H9 (cell line): ENCODE data around the gene PLXNC1. TPM values are rescaled to one million over a fixed set of nuclear protein-coding genes. Genes with fewer than 3 reads are reported as not detected.

Source experiments
- DNase-seq: peaks from one replicate; pipeline ENCODE4 v3.0.0-alpha.2; 2017
- H2AFZ ChIP-seq: one replicate; pipeline ENCODE4 v1.6.1; 2013; ENCODE audit warnings: mild to moderate bottlenecking, low read length, control low read depth, moderate library complexity
- H2AK5ac ChIP-seq: 2 replicates; pipeline ENCODE4 v1.6.1; 2013; ENCODE audit warnings: low read length, control low read depth, mixed read lengths; ENCODE audit not compliant: insufficient read length
- H2BK120ac ChIP-seq: one replicate; pipeline ENCODE4 v1.6.1; 2013; ENCODE audit warnings: low read depth, mild to moderate bottlenecking, low read length, control low read depth, inconsistent platforms; ENCODE audit not compliant: poor library complexity, severe bottlenecking
- H2BK12ac ChIP-seq: 2 replicates; pipeline ENCODE4 v1.6.1; 2013; ENCODE audit warnings: low read length, control low read depth, mixed read lengths, low read depth; ENCODE audit not compliant: insufficient read length
- H2BK15ac ChIP-seq: 2 replicates; pipeline ENCODE4 v1.6.1; 2013; ENCODE audit warnings: low read depth, low read length, control low read depth
- H2BK20ac ChIP-seq: one replicate; pipeline ENCODE4 v1.6.1; 2013; ENCODE audit warnings: low read depth, mild to moderate bottlenecking, low read length, control low read depth, inconsistent platforms; ENCODE audit not compliant: poor library complexity, severe bottlenecking
- H2BK5ac ChIP-seq: 2 replicates; pipeline ENCODE4 v1.6.1; 2013; ENCODE audit warnings: low read length, control low read depth, mixed read lengths; ENCODE audit not compliant: insufficient read length
- H3K14ac ChIP-seq: 2 replicates; pipeline ENCODE4 v1.6.1; 2013; ENCODE audit warnings: low read length, control low read depth; ENCODE audit not compliant: insufficient read depth
- H3K18ac ChIP-seq: 2 replicates; pipeline ENCODE4 v1.6.1; 2013; ENCODE audit warnings: low read depth, mild to moderate bottlenecking, mixed read lengths, low read length, control low read depth; ENCODE audit not compliant: insufficient read length
- H3K23ac ChIP-seq: 2 replicates; pipeline ENCODE4 v1.6.1; 2013; ENCODE audit warnings: low read length, control low read depth, mixed read lengths, low read depth; ENCODE audit not compliant: insufficient read length
- H3K23me2 ChIP-seq: 2 replicates; pipeline ENCODE4 v1.6.1; 2013; ENCODE audit warnings: low read depth, mild to moderate bottlenecking, mixed read lengths, low read length, control low read depth; ENCODE audit not compliant: insufficient read length, poor library complexity, severe bottlenecking
- H3K27ac ChIP-seq: 2 replicates; pipeline ENCODE4 v1.5.1; 2013; ENCODE audit warnings: low read length, control low read depth, mixed read lengths, low read depth; ENCODE audit not compliant: insufficient read length
- H3K27me3 ChIP-seq: 2 replicates; pipeline ENCODE4 v1.6.1; 2013; ENCODE audit warnings: low read length, control low read depth, inconsistent platforms; ENCODE audit not compliant: insufficient read depth
- H3K4ac ChIP-seq: 2 replicates; pipeline ENCODE4 v1.6.1; 2013; ENCODE audit warnings: low read depth, mild to moderate bottlenecking, control low read depth, inconsistent platforms, low read length, moderate library complexity
- H3K4me1 ChIP-seq: 2 replicates; pipeline ENCODE4 v1.6.1; 2013; ENCODE audit warnings: low read length, control low read depth, inconsistent platforms; ENCODE audit not compliant: insufficient read depth
- H3K4me2 ChIP-seq: 2 replicates; pipeline ENCODE4 v1.6.1; 2013; ENCODE audit warnings: low read length, control low read depth, mixed read lengths; ENCODE audit not compliant: insufficient read length, insufficient read depth
- H3K56ac ChIP-seq: 2 replicates; pipeline ENCODE4 v1.6.1; 2013; ENCODE audit warnings: low read depth, mild to moderate bottlenecking, mixed read lengths, low read length, control low read depth; ENCODE audit not compliant: insufficient read length
- H3K79me1 ChIP-seq: 2 replicates; pipeline ENCODE4 v1.6.1; 2013; ENCODE audit warnings: low read depth, mild to moderate bottlenecking, moderate library complexity, low read length, control low read depth, inconsistent platforms; ENCODE audit not compliant: insufficient read depth, poor library complexity, severe bottlenecking
- H3K79me2 ChIP-seq: 2 replicates; pipeline ENCODE4 v1.6.1; 2013; ENCODE audit warnings: low read length, control low read depth, inconsistent platforms; ENCODE audit not compliant: insufficient read depth
- H3K9ac ChIP-seq: 2 replicates; pipeline ENCODE4 v1.6.1; 2013; ENCODE audit warnings: low read length, control low read depth, mixed read lengths; ENCODE audit not compliant: insufficient read length; ENCODE audit errors: extremely low read depth
- H3K9me3 ChIP-seq: one replicate; pipeline ENCODE4 v1.6.1; 2013; ENCODE audit warnings: low read depth, low read length, inconsistent platforms; ENCODE audit not compliant: control insufficient read depth
- H3T11ph ChIP-seq: one replicate; pipeline ENCODE4 v1.6.1; 2013; ENCODE audit warnings: mild to moderate bottlenecking, low read length, control low read depth, inconsistent platforms
- H4K20me1 ChIP-seq: one replicate; pipeline ENCODE4 v1.6.1; 2013; ENCODE audit not compliant: control insufficient read depth, insufficient read length, insufficient read depth
- H4K5ac ChIP-seq: 2 replicates; pipeline ENCODE4 v1.6.1; 2013; ENCODE audit warnings: low read depth, mild to moderate bottlenecking, mixed read lengths, low read length, control low read depth; ENCODE audit not compliant: insufficient read length
- H4K8ac ChIP-seq: replicated peaks from 2 replicates; pipeline ENCODE4 v1.6.1; 2013; ENCODE audit warnings: low read length, control low read depth, mixed read lengths, low read depth; ENCODE audit not compliant: insufficient read length
- H4K91ac ChIP-seq: 2 replicates; pipeline ENCODE4 v1.6.1; 2013; ENCODE audit warnings: low read depth, mild to moderate bottlenecking, moderate library complexity, mixed read lengths, low read length, control low read depth; ENCODE audit not compliant: insufficient read length
- H3K27ac Mint-ChIP-seq, 3 experiments: 2 replicates in 2 of 3; 3 replicates in 1 of 3; pipeline ENCODE4 v1.8.0; 2020 to 2021; ENCODE audit warnings: mixed read lengths in 3 of 3, mild to moderate bottlenecking in 1 of 3, moderate library complexity in 1 of 3
- H3K27me3 Mint-ChIP-seq: 2 replicates; pipeline ENCODE4 v1.8.0; 2021; ENCODE audit warnings: low read depth, mild to moderate bottlenecking, moderate library complexity, mixed read lengths
- H3K36me3 Mint-ChIP-seq, 3 experiments: 2 replicates in 2 of 3; 3 replicates in 1 of 3; pipeline ENCODE4 v1.8.0; 2020 to 2021; ENCODE audit warnings: low read depth in 3 of 3, mixed read lengths in 3 of 3; ENCODE audit not compliant: insufficient read depth in 1 of 3
- H3K4me1 Mint-ChIP-seq, 2 experiments: 2 replicates each; pipeline ENCODE4 v1.8.0; 2020; ENCODE audit warnings: mixed read lengths in 2 of 2
- H3K4me3 Mint-ChIP-seq, 2 experiments: 2 replicates in 1 of 2; 3 replicates in 1 of 2; pipeline ENCODE4 v1.8.0; 2020 to 2021; ENCODE audit warnings: mild to moderate bottlenecking in 2 of 2, mixed read lengths in 2 of 2, moderate library complexity in 1 of 2
- H3K9me3 Mint-ChIP-seq, 2 experiments: 2 replicates in 1 of 2; 3 replicates in 1 of 2; pipeline ENCODE4 v1.8.0; 2020; ENCODE audit warnings: mild to moderate bottlenecking in 2 of 2, mixed read lengths in 2 of 2, moderate library complexity in 1 of 2
- WGBS: extraction: QIAGEN DNeasy Blood & Tissue Kit; methylation state at CpG from one replicate; pipeline ENCODE4 v1.1.7; 2013; ENCODE audit warnings: missing lambda C conversion rate, low lambda C conversion rate, mixed read lengths; ENCODE audit not compliant: insufficient read length; ENCODE audit errors: extremely low coverage; 5-methylcytosine and 5-hydroxymethylcytosine counted together
- total RNA-seq: library from RNA; stranded (reverse); gene quantifications from 2 replicates; pipeline ENCODE4 v1.2.1, GENCODE V29; 2021
- TF ChIP-seq, protein P1 (sequence below): fragments of 200-600 bp; sonication (generic); conservative IDR thresholded peaks from 3 replicates; pipeline ENCODE4 v1.8.0; 2021; ENCODE audit warnings: antibody characterized with exemption, mild to moderate bottlenecking

The PLXNC1 gene
- total RNA-seq, 1 experiment from 2014 or later, result 1.2 TPM

DNA sequence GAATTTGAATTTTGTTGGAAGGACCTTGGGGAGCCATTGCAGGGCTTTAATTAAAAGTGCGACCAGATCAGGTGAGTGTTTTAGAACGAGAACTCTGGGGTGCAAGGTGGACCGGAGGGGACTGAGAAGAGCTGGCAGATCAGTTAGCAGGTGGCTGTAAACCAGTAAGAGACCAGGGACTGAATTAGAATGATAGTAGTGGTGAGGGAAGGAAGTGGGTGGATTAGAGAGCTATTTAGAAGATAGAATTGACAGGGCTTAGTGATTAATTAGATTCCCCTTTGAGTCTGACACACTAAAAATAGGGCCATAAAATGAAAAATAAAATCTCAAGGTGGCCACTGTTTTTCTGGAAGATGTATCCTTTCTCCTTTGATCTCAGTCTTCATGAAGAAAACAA lies 44.8 kb downstream of the PLXNC1 start:
- H3K56ac ChIP-seq, result no peak overlapping the region
- no peaks in the 10 kb centered on the region for H3K23me2 ChIP-seq
- no peak overlapping the region for H3T11ph ChIP-seq
- Mint-ChIP-seq H3K36me3 (peaks cover 0 to 2% (median 0%) of the 10 kb centered on the region in 3 experiments; a peak in 3 of 7 replicates), H3K9me3 (0 out of 5 replicates have a peak, but pooled peaks cover 0 to 1% of the 10 kb centered on the region in 2 experiments), H3K4me3 (no peak overlapping the region), H3K27ac (no peak overlapping the region), H3K27me3 (peaks cover 32% of the 10 kb centered on the region), H3K4me1 (no peaks in the 10 kb centered on the region)
- no peaks in the 10 kb centered on the region for H3K79me2 ChIP-seq
- H3K27ac ChIP-seq, result no peak overlapping the region
- H3K4ac ChIP-seq, result no peak overlapping the region
- no peak overlapping the region for H3K18ac ChIP-seq
- H3K4me1 ChIP-seq, result no peaks in the 10 kb centered on the region
- H3K23ac ChIP-seq, result no peak overlapping the region
- H2BK5ac ChIP-seq, result no peak overlapping the region
- no peak overlapping the region for H2AFZ ChIP-seq
- H3K4me2 ChIP-seq, result no peak overlapping the region
- H3K14ac ChIP-seq, result no peak overlapping the region
- no peak overlapping the region for H4K91ac ChIP-seq
- no peaks in the 10 kb centered on the region for H3K79me1 ChIP-seq
- no peaks in the 10 kb centered on the region for H3K9me3 ChIP-seq
- no peak overlapping the region for H2BK120ac ChIP-seq
- WGBS, result no CpG with 5 or more reads among the region's 3 CpGs
- no peak overlapping the region for H4K5ac ChIP-seq
- H2BK12ac ChIP-seq, result no peak overlapping the region
- H3K27me3 ChIP-seq, result no peaks in the 10 kb centered on the region
- H2BK20ac ChIP-seq, result no peak overlapping the region
- H4K8ac ChIP-seq, result no peak overlapping the region
- no peaks in the 10 kb centered on the region for H4K20me1 ChIP-seq
- DNase-seq, result no peak
- H3K9ac ChIP-seq, result no peak overlapping the region
- TF ChIP-seq, protein P1, sequence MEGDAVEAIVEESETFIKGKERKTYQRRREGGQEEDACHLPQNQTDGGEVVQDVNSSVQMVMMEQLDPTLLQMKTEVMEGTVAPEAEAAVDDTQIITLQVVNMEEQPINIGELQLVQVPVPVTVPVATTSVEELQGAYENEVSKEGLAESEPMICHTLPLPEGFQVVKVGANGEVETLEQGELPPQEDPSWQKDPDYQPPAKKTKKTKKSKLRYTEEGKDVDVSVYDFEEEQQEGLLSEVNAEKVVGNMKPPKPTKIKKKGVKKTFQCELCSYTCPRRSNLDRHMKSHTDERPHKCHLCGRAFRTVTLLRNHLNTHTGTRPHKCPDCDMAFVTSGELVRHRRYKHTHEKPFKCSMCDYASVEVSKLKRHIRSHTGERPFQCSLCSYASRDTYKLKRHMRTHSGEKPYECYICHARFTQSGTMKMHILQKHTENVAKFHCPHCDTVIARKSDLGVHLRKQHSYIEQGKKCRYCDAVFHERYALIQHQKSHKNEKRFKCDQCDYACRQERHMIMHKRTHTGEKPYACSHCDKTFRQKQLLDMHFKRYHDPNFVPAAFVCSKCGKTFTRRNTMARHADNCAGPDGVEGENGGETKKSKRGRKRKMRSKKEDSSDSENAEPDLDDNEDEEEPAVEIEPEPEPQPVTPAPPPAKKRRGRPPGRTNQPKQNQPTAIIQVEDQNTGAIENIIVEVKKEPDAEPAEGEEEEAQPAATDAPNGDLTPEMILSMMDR, result no peak
- no peak overlapping the region for H2AK5ac ChIP-seq
- H2BK15ac ChIP-seq, result no peak overlapping the region
